GM19324 (cell line): ENCODE results near the gene EGFL8.

ENCODE experiments used
- ATAC-seq: cut with Tn5 transposase; IDR thresholded peaks from one replicate; pipeline ENCODE4 v1.9.1; 2021; ENCODE audit warnings: mild to moderate bottlenecking, moderate library complexity; ENCODE audit not compliant: unreplicated experiment, low FRiP score

EGFL8 gene

DNA sequence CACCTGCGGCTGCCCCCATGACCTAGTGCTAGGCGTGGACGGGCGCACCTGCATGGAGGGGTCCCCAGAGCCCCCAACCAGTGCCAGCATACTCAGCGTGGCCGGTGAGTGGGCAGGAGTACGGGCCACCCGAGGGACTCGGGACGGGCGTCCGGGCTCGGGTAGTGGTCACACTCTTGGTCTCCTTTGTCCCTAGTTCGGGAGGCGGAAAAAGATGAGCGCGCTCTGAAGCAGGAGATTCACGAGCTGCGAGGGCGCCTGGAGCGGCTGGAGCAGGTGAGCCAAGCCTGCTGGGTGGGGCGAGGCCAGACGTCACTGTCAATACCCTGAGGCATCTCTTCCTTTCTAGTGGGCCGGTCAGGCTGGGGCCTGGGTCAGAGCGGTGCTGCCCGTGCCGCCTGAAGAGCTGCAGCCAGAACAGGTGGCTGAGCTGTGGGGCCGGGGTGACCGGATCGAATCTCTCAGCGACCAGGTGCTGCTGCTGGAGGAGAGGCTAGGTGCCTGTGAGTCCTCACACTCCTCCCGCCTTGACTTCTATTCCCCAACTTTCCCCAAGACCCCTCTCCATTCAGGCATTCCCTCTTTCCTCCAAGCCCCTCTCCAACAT is 2.9 kb downstream of the EGFL8 start:
- no peak for ATAC-seq

DNA sequence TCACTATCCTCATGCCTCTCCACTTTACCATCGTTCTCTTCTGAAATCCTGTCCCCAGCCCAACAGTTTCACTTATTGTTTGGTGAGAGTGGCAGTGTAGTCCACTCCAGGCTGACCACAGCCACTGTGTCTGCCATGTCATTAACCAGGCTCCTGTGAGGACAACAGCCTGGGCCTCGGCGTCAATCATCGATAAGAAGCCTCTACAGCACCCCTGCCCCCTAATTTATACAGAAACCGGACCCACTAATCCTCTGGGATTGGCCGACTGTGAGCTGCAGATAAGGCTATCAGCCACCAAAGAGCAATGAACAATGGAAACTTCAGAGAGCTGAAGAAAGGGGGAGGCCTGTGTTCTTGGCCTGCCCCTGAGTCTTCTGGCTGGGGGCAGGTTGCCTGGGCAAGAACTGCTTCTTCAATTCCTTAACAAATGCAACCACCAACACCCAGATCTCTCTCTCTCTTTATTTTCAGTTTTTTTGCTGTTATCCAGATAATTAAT is 3.4 kb downstream of the EGFL8 start:
- ATAC-seq = no peak

DNA sequence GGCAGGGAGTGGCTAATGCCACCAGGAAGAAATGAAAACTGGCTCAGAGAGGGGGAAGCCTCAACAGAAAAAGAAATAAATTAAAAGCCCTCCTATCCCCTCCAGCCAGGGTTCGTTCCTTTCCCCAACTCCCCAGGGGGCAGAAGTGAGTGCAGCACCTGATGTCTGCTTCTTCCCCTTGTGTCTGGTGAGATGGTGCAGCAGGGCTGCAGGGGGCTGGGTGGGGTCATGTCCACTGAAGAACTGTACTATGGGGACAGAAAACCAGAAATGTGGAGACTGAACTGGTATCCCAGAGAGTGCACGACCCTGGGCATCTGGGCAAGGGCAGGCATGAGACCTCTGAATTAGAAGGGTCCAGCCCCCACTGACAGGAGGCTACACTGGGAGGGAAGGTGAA is 4.0 kb downstream of the EGFL8 start:
- ATAC-seq = no peak

DNA sequence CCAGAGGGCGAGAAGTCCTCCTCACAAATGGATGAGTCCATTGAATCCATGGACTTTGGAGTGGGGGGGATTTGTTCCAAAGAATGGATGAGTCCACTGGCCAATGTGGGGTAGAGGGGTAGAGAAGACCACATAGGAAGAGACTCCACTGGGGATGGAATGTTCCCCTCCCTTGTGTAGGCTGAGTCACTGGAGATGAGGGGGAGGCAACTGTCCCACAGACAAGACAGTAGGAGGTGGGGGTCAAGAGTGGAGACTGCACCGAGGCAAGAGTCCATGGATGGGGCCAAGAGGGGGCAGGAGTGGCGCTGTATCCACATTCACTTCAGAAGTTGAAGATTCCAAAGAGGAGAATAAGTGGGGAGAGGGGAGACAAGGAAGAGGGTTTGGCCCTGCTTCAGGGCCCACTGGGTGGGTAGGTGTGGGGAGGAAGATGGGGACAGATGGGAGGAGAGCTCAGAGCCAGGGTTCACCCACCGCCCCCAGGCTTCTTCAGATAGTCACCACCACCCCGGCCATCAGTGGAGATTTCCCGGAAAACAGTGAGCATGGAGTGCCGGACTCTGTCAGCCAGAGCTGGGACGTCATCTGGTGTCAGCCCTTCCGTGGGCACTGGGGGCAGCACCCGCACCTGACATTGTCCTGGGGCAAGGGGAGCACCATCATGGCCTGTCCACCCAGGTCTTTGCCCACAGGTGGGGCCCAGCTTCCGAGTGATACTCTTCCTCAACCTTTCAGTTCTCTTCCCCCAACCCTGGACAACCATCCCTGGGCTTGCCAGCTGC is 4.6 kb downstream of the EGFL8 start:
- no peak for ATAC-seq

DNA sequence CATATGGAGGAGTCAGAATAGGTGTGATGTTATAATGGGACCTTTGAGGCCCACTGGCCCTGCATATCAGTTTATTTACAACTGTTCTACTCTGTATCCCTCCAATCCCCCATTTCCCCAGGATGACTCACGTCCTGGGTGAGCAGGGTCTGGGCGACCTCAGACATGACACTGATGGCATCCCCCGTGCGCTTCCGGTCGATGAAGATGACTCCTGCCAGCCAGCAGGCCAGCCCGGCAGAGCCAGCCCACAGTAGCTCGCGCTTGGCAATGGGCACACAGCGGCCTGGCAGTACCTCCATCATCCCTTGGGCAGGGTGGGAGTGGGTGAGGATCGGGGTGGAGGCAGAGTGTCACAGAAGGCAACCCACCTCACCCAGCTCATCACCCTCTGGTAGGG is 5.9 kb downstream of the EGFL8 start:
- no peak for ATAC-seq

DNA sequence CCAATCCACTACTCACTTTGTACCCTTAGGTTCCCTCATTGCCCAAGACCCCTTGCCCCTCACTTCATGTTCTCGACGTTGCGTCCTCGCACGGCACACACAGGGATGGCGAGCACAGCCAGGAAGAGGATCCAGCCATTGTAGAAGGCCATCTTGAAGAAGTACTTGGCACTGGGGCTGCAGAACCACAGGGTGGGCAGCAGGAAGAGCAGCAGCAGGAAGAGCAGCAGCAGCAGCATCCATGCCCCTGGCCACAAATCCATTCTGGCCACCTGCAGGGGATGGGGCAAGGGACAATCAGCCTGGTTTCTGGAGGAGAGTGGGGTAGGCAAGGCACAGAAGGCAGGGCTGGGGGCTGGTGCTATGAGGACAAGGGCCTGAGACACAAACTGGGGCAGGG is 6.8 kb downstream of the EGFL8 start:
- ATAC-seq = no peak

DNA sequence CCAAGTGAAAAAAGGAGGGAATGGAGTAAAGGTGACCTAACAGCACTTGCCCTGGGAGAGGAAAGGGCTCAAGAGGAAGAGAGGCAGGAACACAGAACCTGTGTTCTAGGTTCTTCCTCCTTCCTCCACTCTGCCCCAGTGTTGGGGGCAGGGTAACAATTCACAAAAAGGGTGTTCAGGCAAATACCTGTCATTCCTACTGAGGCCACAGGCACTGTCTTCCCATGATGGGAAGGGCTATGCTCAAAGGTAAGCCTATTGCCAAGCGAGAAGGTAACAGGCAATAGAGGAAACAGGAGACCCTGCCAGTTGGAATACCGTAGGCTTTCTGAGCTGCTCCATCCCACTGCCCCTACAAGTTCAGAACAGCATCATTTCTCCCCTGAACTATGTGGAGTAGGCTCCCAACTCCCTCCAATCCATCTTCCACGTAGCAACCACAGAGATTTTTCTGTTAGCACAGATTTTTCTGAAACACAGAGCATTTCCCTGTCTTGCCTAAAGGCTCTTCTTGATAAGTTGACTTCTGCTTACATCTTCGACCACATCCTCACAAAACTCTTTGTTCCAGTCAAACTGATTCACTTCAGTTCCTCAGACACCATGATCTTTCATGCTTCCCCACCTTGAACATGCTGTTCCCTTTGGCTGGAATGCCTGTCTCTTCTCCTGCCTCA is 8.8 kb downstream of the EGFL8 start:
- ATAC-seq = no peak

DNA sequence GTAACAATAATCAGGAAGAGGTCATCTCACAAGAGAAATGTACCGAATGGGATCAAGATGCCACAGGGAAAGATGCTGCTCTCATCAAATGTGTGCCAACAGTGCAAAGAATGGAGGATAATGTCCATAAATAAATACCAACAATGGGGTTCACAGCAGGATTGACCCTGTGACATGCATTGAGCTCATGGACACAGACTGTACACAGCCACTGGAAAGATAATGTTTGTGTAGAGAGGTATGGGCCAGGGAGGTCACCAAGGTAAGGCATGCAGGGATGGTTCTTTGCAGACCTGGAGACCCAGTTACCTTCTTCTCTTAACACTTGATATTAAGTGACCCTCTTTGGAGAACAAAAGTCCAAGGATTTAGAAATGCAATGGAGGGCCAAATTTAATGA is 10.0 kb downstream of the EGFL8 start:
- ATAC-seq = no peak

DNA sequence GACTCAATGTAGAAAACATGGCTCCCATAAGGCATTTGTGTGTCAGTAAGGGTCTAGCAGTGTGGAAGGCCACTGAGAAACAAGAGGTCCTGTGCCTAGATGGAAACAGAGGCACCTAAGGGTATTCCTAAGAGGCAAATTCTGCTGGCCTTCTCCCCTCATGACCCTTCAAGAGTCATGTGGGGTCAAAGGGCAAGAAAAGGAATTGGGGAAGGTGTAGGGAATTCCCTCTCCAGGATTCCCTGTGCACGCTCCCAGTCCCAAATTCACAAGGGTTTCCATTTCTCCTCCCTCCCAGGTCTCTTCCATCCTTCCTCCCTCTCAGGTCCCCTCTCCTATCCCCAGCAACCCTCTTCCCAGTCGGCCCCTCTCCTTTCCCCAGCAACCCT is 10.9 kb downstream of the EGFL8 start:
- no peak for ATAC-seq

DNA sequence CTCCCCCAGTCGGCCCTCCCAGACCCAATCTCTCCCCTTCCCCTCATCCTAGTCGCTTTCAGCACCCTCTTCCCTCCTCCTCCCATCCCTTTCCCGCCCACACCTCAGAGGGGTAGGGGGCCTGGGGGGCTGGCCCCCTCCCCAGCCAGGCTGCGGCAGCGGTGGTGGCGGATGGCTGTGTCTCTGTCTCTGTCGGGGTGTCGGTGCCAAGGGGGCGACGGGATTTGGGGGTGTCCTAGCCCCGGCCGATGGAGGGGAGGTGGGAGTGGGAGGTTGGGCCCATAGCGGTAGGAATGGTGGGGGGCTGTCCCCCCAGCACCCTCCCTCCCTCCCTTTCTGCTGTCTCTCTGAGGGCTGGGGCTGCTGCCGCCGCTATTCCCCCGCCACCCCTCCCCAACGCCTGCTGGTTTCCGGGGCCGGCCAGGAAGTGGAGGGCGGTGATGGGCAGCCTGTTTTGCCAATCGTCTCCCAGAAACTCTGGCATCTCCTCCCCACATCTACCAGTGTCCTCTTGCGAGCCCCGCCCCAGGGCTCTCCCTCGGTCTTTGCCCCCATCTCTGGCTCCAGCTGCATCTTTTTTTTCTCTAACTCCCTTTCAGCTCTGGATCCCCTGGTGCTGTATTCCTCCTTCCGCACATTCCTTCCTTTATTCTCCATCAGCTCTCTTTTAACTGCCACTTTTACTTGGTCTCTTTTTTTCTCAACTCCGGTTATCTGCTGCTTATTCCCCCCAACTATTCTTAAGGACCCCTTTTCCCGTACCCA is 11.5 kb downstream of the EGFL8 start, which contains the start of gene AGPAT1:
AGPAT1 (minus strand) TSS at position 374 of the 765 bp plus-strand sequence. CDS start 4,588 bp downstream, outside the sequence.
- peak; percentile 39 for ATAC-seq

DNA sequence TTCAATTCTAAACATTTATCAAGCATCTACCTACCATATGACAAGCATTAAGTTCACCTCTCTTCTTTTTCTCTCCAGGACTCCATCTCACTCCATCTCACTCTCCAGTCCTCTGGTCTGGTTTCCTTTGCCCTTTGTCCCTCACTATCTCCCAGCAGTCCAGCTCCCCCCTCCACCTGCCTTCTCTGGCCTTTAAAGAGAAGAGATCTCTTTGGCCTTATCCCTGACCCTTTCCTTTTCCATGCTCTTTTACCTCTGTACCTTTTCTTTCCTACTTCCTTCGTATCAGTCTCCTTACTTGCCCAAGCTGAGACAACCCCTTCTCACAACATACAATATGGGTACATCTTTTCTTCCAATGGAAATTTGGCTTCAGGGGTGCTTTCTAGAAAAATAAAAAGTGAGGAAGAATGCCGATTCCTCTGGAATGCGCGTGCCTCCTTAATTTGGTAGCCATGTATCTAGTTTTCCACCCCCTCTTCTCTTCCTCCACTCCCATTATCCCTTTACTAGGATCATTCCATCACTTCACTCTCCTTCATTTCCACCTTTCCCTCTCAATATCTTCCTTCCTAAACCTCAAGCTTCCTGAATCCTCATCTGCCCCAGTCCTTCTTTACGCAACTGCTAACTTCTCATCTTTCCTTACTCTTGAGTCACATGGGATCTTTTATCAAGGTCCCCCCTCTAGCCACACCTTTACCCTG is 12.2 kb downstream of the EGFL8 start:
- ATAC-seq = no peak

DNA sequence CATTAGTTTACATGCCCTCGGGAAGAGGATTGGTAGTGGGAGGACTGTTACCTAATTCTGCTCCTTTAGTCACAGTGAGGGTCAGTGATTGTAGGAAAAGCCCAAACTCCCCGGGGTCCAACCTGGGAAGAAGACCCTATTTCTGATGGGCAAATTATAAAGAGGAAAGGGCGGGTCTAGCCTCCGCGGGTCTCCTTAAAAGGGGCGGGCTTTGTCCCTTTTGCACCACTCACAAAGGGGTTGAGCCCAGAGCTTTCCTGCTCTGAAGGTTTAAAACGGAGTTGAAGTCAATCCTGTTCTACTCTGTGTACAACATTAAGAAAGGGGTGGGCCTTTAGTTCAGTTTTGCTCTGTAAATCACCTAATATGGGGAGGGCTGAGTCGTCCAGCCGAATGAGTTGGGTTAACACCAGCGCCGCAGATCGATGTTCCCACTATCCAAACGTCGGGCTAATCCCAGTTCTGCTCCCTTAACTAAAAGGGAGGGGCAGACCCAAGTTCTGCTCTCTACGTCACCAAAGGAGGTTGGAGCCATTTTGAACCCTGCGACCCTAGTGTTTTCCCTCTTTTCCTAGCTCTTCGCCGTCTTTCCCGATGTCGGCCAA is 12.9 kb downstream of the EGFL8 start:
- no peak for ATAC-seq

DNA sequence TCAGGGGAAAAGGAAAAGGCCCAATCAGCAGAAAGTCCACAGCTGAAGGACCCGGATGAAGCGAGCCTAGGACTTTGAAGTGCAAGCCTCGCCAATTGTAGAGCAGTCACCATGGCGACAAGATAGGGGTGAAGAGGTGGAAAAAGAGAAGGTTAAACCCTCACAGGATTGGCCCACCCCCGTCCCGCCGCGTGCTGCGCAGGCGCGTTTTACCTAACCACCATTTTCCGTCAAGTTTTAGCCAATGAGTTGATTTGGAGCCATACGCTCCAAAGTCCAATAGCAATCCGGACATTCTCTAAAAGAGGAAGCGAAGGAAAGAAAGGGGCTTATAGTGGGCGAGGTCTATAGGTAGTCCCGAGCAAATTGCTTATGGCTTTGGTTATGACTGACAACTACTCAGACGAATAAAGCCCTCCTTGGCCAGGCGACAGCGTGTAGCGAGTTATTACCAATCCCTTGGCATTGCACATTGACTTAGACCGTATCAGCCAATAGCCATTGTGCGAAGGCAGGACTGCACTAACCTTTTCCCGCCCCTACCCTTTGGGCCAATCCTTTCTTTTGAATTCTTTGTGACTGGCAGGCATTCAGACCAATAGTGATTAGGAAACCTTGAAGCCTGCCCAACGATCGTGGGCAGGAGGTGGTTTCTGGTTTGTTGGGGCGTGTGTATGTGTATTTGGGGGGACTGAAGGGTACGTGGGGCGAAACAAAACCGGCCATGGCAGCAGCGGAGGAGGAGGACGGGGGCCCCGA is 13.6 kb downstream of the EGFL8 start, which contains the start of gene RNF5:
RNF5 (plus strand) TSS at position 618 of the 759 bp plus-strand sequence; CDS start at position 725, 107 bp downstream.
- peak; percentile 82 for ATAC-seq

DNA sequence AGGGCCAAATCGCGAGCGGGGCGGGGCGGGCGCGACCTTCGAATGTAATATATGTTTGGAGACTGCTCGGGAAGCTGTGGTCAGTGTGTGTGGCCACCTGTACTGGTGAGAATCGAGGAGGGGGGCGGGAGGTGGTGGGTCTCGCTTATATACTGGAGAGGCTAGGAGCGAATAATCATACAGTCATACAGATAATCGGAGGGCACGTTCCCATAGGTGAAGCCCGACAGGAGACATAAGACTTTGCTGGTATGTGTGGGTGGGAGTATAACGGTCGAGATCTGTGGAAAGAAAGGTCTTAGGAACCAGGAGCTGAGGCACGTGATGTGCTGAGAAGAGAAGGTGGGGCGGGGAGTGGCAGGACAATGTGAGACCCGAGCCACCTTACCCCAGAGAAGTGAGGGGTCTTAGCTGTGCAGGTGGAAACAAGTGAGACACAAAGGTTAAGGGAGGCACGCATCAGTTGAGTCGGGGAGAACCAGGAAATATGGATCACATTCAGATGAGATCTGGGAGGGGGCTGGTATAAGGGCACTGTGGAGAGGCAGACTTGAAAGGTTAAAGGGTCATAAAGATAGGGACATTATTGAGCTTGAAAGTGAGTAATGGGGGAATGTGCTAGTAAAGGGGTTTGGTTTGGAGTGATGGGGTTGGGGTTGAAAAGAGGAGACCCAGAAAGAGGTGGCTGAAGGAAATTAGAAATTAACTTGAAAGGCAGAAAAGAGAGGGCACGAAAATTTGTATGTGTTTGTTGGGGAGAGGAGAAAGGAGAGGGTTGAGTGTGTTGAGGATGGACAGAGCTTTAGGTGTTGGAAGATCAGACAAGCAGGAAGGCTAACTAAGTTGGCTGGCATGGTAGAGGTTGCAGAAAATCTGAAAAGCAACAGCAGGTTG is 14.4 kb downstream of the EGFL8 start:
- no peak for ATAC-seq

DNA sequence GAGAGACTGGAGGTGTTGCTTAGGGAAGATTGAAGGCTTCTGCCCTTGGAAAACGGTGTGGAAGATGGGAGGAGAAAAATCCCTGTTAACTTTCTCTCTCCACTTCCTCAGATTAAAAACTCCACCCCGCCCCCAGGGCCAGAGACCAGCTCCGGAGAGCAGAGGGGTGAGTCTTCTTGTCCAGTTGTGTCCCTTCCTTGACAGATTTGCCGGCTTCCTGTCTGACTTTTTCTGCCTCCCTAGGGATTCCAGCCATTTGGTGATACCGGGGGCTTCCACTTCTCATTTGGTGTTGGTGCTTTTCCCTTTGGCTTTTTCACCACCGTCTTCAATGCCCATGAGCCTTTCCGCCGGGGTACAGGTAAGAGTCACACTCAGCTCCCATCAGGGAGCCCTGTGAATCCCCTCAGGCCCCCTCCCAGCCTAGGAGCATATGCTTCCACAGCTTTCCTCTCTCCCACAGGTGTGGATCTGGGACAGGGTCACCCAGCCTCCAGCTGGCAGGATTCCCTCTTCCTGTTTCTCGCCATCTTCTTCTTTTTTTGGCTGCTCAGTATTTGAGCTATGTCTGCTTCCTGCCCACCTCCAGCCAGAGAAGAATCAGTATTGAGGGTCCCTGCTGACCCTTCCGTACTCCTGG is 15.5 kb downstream of the EGFL8 start:
- no peak for ATAC-seq

DNA sequence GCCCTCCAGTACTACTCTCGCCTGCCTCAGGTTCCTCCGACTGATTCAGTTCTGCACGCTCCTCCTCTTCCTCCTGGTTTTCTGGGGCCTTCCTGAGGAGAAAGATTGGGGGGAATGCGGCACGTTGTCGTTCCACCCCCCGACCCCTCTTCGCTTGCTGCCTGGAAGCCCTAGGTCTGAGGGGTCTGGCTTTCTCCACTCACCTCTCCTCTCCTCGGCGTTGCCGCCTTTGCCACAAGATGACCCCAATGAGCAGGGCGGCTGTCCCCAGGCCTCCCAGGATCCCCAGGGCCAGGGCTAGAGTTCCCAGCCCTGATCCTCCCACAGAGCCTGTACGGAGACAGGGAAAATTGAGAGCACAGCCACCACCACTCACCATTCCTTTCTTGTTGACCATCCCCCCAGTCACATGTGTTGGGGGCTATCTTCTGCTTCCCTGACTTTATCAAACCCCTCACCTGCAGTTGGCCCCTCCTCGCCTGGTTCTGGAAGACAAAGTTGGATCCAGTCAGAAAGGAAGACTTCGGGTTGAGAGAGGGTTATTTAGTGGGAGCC is 16.8 kb downstream of the EGFL8 start:
- no peak for ATAC-seq

DNA sequence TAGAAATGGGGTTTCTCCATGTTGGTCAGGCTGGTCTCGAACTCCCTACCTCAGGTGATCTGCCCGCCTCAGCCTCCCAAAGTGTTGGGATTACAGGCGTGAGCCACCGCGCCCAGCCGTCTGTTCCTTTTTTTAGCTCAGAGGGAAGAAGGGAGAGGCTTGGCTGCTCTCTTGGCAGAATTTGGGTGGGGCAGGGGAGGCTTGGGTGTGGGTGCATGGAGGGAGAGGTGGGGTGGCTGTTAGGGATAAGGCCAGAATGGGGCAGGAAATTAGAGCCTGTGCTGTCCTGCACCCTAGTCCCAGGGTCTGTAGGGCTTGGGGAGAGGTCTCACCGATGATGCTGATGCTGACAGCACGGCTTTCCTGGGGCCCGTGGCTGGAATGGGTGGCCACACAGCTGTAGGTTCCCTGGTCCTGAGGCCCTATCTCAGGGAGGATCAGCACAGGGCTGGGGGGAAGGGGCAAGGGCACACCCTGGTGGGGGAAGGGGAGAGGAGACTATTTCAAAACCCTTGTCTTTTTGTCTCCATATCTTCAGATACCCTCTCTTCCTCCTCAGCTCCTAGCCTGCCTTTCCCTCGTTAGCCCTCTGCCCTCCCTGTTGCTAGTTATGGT is 17.6 kb downstream of the EGFL8 start:
- ATAC-seq = no peak
